GM18520 (cell line): ENCODE data around the gene OGFOD1.
A peak's percentile ranks its signal among the peaks of the same experiment; 100 is the strongest.
"Not testable (repeated sequence)": the region's sequence is repeated elsewhere in the genome, so short reads cannot be mapped to it uniquely, and the experiment has no call there.

Experiments used
- ATAC-seq: cut with Tn5 transposase; IDR thresholded peaks from one replicate; pipeline ENCODE4 v1.9.1; 2021; ENCODE audit not compliant: unreplicated experiment

OGFOD1 gene

DNA sequence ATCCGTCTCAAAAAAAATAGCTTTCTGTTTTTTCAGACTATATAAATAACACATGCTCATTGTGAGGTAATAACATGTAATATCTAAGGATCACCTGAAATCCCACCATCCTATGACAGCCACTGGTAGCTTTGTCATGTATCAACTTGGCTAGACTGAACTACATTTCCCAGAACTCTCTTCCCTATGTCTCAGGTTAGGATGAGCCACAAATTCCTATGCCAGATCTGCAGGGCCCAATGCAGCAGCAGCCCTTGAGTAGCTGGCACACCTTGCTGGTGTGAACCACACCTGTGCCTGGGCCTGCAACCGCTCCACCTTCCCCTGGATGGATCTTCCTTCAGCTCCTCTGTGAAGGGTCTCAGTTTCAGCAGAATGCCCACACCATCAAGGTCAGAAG, 28.1 kb downstream of the OGFOD1 start:
- ATAC-seq = no peak

DNA sequence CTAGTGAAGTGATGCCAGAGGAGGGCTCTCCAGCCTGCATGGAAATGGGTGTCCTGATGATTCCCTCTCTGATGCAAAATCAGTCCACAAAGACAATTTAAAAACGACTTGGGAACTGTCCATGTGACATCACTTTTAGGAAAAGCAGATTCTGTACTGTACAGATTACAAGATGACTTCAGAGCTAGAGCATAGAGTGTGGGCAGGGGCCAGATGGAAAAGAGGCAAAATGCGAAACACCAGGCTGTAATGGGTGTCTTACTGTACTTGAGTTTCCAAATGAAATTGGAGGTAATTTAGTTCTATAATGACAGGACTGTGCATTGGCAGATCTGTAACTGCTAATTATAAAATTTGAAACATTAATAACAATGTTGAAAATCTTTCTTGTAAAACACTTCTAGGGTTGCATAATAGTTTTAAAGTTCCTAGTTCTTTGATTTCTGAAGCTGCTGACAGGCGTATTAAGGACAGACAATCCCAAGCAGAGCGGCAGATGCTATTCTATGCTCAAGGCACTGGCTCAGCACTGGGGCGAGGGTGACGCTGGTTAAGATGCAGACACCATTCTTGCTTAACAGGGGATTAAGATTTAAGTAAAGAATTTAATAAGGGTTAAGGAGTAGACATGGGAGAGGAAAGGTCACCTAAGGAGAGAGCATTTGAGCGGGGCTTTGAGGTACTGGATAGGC, 29.6 kb downstream of the OGFOD1 start:
- no peak for ATAC-seq

DNA sequence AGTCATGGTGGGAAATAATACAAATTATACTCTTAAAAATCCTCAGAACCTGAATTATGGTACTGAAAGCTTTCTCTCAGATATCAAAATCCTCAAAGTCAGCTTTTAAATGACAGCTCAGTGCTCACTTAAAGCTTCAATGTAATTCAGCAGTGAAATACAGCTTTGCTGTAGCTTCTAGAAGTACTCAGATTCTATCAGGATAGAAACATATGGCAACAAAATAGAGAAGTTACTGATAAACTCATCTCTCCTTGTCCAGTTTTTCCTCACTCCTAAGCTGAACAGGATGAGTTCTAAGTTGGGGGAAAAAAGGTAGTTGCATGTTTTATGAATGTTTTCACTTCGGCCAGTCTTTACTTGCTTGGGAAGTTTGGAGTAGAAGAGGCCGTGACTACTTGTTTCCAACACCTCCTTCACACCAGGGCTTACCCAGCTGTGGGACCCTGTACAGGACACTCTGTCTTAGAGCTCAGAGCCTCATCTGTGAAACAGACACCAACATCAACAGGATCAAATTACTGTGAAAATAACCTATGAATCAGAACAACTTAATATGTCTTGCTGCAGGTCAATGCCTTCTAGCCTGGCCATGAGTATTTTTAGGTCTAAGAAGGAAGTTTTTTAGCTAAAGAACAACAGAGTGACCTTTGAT, 30.2 kb downstream of the OGFOD1 start:
- no peak for ATAC-seq

DNA sequence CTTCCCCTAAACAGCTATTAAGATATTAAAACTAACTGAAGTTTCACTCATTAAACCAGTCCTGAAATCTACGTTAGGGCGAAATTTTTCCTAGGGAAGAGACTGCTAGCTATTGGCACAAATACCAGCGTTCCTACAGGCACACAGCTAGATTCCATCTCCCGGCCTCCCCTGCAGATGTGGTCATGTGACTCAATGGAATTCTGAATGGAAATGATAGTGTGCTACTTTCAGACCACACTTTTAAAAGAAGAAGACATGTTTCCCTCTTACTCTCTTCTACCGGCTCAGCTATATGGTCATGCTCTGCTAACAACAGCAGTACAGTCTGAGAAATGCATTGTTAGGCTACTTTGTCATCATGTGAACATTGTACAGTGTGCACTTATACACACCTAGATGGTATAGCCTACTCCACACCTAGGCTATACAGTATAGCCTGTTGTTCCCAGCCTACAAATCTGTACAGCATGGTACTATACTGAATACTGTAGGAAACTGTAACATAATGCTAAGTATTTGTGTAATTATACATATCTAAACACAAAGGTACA, 31.4 kb downstream of the OGFOD1 start:
- ATAC-seq = no peak

DNA sequence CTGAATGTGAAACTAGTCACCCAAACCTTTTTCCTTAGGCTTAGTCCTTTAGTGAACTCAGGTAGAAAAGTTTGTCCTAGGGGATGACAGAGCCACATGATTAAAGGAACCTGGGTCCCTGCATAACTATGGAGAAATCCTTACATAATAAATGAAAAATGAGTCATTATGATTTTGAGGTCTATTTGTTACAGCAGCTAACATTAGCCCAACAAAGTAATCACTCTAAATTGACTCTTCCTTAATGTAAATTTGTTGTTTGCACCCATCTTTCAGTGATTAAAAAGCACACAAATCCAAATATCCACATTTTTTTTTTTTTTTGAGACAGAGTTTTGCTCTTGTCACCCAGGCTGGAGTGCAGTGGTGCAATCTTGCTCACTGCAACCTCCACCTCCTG, 32.0 kb downstream of the OGFOD1 start:
- ATAC-seq = no peak

DNA sequence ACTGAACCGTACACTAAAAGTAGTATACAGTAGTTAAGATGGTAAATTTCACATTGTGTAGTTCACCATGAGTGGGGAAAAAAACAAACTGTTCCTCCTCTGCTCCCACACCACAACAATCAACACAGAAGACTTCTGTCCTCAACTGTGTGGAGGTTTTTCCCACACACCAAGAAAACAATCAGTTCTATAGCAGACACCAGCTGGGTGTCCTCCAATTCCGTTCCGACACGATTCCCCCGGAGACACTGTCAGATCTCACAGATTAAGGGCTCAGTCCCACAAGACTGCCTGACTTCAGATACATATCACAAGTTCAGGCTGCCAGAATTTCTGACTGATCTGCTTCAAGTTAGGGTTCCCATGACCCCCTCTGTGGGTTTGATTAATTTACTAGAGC, 36.7 kb downstream of the OGFOD1 start:
- no peak for ATAC-seq

DNA sequence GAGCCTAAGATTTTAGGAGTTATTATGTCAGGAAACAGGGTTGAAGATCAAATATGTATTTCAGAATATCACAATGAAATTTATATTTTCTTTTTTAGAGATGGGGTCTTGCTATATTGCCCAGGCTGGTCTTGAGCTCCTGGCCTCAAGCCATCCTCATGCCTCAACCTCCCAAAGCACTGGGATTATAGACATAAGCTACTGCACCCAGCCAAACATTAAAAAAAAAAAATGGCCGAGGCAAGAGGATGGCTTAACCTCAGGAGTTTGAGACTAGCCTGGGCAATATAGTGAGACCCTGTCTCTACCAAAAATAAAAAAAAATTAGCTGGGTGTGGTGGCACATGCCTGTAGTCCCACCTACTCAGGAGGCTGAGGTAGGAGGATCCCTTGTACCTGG, 37.5 kb downstream of the OGFOD1 start:
- not testable (repeated sequence) for ATAC-seq

DNA sequence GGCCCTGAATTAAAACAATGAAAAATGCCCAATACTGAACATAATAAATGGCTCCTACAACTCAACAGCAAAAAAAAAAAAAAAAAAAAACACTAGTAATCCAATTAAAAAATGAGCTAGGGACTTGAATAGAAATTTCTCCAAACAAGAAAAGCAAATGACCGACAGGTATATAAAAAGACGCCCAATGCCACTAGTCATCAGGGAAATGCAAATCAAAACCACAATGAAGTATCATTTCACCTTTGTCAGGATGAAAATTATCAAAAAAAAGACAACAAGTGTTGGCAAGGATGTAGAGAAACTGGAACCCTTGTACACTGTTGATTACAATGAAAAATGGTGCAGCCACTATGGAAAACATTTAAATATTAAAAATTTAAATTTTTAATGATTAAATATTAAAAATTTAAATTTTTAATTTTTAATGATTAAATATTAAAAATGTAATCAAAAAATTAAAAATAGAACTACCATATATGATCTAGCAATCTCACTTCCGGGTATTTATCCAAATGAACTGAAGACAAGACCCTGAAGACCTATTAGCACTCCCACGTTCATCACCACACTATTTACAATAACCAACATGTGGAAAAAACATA, 40.4 kb downstream of the OGFOD1 start:
- ATAC-seq = no peak

DNA sequence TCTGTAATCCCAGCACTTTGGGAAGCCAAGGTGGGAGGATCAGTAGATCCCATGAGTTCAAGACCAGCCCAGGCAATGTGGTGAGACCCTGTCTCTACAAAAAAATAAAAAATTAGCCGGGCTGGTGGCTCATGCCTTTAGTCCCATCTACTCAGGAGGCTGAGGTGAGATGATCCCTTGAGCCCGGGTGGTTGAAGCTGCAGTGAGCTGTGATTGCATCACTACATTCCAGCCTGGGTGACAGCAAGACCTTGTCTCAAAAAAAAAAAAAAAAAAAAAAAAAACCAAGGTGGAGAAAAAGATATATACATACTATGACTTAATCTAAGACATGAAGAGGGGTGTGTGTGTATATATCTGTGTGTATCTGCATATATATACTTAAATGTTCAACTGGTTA, 41.8 kb downstream of the OGFOD1 start:
- ATAC-seq = no peak

DNA sequence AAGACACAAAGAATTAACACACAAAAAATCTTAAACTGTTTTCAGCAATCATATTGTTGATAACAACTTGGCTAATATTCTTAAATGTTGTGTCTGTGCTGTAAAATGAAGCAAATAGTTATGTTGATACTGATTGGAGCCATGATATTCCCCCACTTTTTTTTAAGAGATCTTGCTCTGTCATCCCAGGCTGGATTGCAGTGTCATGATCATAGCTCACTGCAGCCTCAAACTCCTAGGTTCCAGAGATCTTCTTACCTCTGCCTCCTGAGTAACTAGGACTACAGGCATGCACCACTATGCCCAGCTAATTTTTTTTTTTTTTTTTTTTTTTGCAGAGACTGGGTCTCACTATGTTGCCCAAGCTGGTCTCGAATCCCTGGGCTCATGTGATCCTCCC, 42.5 kb downstream of the OGFOD1 start:
- ATAC-seq = no peak

DNA sequence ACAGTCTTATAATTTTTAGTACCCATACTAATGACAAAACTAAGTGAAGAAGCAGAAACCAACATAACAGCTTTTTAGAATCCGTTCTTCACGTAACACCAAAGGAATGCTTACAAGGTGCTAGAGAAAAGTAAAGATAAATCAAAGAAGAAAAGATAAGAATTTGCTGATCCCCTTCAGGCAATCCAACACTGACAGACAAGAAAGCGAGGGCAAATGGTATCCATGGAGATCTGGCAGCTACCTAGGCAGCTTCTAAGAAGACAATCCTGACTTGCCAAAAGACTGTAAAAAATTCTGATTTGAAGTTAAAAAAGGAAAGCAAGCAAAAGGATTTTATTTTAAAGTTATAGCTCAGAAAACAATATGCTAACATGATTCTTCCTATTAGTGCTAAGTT, 53.8 kb downstream of the OGFOD1 start:
- no peak for ATAC-seq

DNA sequence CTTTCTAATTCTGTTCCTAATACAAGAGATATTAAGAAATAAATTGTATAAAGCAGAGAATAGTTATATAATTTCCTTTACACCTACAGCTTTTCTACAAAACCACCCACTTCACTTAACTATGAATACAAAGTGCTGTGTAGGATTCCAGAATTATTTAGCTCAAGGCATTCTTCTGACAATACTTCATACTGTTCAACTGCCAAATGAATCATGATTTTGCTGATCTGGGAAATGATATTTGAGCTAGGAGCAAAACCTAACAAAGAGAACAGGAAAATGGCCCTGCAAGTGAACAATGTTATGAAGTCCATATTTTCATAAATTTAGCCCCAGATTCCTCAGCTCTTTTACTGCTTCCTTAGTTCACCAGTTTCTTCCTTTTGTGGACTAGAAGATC, 55.6 kb downstream of the OGFOD1 start:
- no peak for ATAC-seq

DNA sequence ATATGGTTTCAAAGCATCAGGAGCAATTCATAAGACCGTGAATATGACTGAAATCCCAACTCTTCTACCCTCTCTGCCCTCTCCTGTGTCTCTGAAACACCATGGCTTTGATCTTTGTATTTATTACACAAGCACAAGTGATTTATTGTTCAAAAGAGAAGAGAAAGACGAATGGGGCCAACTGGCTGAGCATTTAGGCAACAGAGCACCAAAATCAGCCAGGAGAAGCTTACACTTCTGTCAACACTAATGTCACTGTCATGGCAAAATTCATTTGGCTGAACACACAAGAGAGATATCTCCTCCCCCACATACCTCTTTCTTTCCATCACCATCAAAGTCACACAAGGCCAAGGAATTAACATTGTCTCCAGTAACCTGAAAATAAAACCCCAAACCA, 59.2 kb downstream of the OGFOD1 start:
- no peak for ATAC-seq

DNA sequence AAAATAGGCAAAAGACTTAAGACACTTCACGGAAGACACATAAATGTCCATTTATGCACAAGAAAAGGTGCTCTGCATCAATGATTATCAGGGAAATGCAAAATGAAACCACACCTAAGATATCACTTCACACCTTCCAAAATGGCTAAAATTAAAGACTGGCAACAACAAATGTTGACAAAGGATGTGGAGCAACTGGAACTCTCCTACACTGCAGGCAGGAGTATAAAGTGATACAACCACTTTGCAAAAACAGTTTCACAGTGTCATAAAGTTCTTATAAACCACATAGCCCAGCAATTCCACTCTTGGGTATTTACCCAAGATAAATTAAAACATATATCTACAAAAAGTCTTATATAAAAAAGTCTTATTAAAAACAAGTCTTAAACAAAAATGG, 60.7 kb downstream of the OGFOD1 start:
- ATAC-seq = no peak

DNA sequence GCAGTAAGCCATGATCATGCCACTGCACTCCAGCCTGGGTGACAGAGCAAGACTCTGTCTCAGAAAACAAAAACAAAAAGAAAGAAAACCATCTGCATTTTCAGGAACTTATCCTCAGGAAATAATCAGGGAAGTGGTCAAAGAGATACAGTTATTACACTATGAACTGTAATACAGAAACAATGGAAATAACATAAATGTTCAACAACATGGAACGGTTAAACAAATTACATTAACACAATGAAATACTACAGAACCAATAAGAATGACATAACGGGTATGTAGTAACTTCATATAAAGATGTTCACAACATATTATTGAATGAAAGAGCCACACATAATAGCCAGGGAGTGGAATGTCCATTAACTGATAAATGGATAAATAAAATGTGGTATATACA, 61.7 kb downstream of the OGFOD1 start:
- no peak for ATAC-seq

DNA sequence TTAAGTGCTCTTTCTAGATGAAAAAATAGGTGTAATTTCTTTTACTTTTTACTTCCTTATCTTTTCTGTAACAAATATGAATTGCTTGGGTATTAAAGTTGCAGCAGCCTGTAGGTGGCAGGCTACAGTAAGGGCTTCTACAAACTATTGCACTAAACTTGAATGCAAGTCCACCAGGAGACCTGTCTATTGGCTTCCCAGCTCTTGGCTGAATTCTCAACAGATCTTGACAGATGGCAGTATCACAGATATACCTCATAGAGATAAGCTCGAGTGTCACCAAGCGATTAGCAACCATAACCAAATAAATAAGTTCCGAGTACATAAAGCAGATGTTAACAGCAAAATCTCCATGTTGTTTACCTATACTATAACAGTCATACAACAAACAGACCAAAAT, 62.6 kb downstream of the OGFOD1 start:
- no peak for ATAC-seq

DNA sequence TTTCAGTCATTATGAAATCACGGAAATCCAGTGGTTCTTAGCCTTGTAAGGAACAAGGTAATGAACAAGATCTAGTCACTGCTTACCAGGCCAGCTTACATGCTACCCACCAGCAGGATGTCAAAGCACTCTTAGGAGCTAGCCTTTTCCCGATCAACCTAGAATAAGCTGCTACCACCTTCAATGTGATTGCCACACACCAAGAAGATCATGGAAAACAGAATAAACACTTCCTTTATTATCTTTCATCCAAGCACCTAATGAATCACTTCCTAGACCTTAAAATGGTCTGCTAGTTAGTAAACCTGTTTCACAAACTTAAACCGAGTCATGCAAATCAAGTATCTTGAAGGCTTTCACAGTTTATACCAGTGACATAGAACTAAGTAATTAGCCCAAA, 63.5 kb downstream of the OGFOD1 start:
- no peak for ATAC-seq

DNA sequence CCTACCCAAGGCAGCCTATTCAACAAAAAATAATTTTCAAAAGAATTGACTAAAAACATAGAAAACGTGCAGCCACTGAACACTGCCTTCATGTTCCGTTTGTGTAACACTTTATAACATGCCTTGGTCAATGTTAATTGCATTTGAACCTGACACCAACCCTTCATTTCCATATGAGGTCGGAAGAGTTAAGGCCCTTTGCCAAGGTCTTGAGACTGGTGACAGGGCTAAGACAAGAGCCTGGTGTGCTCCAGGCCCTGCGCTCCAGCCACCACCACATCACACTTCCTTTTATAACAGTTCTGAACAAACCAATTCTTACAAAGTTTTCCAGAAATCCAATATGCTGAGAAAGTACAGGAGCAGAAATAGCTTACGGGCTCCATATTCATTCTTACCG, 64.3 kb downstream of the OGFOD1 start:
- ATAC-seq = no peak

DNA sequence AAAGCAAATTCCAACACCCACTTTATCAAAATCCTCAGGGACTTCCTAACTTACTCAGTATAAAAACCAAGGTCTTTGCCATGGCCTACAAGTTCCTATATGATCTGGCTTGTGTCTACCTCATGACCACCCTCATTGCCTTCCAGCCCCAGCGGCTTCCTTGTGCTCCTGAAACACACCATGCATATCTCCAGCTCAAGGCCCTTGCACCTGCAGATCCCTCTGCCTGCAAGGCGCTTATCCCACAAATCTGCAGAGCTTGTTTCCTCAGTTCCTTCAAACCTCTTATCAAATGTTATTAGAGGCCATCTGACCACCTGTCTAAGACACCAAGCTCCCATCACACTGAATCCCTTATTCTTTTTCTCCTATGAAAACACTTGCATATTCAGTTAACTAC, 65.9 kb downstream of the OGFOD1 start:
- ATAC-seq = no peak

DNA sequence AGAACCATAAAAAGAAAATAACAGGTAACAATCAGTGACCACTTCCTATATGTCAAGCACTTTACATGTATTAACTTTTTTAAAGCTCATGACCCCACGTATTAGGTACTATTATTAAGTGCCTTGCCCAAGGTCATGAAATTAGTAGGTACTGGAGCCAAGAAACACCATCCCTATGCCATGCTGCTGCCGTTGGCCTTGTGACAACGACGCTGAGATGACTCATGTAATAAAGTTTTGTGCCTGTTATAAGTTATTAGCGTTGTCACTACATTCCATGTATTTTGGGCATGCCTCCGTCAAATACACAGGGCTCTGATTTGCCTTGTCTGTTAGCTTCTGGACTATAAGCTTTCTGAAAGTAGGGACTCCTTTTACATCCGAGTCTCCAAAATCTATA, 67.1 kb downstream of the OGFOD1 start:
- no peak for ATAC-seq

DNA sequence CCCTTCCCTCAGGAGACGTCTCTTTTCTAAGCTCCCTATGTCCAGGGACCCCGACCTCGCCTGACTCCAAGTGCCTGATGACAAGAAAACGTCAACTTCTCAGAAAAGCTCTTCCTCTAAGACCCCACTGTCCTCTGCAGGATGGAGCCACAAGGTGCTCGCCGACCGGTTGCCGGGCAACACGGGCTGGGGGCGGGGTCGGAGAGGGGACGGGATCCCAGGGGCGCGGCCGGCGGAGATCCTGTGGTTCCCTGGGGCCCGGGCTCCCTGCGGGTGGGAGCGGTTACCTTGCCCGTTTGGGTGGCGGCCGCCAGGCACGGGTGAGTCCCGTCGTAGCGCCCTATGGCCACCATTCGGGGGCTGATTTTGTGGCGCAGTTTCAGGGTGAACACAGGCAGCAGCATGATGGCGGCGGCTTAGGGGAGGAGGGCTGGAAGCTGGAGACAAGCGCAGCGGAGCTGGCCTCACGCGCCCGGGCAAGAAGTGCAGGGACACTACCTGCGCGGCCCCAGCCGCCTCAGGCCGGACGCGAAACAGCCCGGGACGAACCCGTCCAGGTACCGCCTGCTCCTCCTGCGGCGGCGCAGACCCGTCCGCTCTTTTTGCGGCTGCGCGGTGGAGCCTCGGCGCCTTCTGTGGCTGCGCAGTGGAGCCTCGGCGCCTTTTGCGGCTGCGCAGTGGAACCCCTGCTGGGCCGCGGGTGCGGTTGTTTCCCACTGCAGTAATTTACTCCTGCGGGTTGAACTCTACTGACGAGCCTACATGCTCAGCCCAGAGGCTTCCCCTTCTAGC, 68.3 kb downstream of the OGFOD1 start, which contains the start of gene BBS2:
BBS2 (minus strand) TSS at position 566 of the 792 bp plus-strand sequence; CDS start at position 404, 162 bp downstream.
- ATAC-seq = peak; percentile 72

DNA sequence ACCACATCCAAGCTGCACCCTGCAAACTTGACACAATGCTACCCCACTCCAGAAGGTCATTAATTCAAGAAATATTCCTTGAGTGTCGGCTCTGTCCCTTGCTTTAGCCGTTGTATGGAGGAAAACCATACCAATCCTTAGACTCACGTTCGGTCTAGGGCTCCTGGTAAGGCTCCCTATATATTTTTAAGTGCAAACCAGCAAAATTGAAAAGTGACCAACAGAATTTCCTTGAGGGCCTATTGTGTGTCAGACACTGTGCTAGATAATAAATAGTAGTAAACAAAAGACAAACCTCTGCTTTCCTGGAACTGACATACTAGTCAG, 68.9 kb downstream of the OGFOD1 start:
- ATAC-seq = no peak
